Common myeloid progenitor, CD34-positive (primary cell): ENCODE data around the gene SIX1.

ENCODE experiments used
- CTCF ChIA-PET: fragments of 350-600 bp; sonication (Branson Sonifier 250); formaldehyde crosslinking; loops from one replicate; lab custom pipeline; 2021; ENCODE audit warnings: antibody characterized with exemption; lab: Charles Lee
- POLR2A ChIA-PET: fragments of 350-600 bp; sonication (Branson Sonifier 250); formaldehyde crosslinking; loops from one replicate; lab custom pipeline; 2021; ENCODE audit warnings: antibody characterized with exemption; lab: Charles Lee
- DNase-seq, 3 donors: peaks; one replicate each; pipeline versions ENCODE4 v3.0.0 to v3.0.0-alpha.2; 2013
- H3K27ac ChIP-seq, 2 experiments: 1 replicate in 1 of 2; 2 replicates in 1 of 2; pipeline ENCODE4 v1.7.0; 2013; ENCODE audit warnings: inconsistent platforms in 2 of 2, low read length in 2 of 2, mild to moderate bottlenecking in 2 of 2, low read depth in 1 of 2, moderate library complexity in 1 of 2; ENCODE audit not compliant: severe bottlenecking in 2 of 2, insufficient read depth in 1 of 2, poor library complexity in 1 of 2
- H3K27me3 ChIP-seq, 5 experiments: replicated peaks in 2 of 5; 1 replicate in 3 of 5; 2 replicates in 2 of 5; pipeline versions ENCODE4 v1.6.1 to v1.7.0; 2013; ENCODE audit warnings: low read length in 4 of 5, mild to moderate bottlenecking in 2 of 5, moderate library complexity in 2 of 5, inconsistent platforms in 1 of 5; ENCODE audit not compliant: insufficient read depth in 5 of 5, control insufficient read depth in 4 of 5
- H3K36me3 ChIP-seq, 4 experiments: 1 replicate in 2 of 4; 2 replicates in 2 of 4; pipeline versions ENCODE4 v1.6.1 to v1.7.0; 2013; ENCODE audit warnings: low read length in 3 of 4, control low read depth in 1 of 4, mild to moderate bottlenecking in 1 of 4; ENCODE audit not compliant: control insufficient read depth in 4 of 4, insufficient read depth in 4 of 4
- H3K4me1 ChIP-seq, 4 experiments: 1 replicate in 3 of 4; 2 replicates in 1 of 4; pipeline versions ENCODE4 v1.6.1 to v1.7.1; 2013; ENCODE audit warnings: low read length in 3 of 4, mild to moderate bottlenecking in 3 of 4, control low read depth in 1 of 4, inconsistent platforms in 1 of 4, moderate library complexity in 1 of 4; ENCODE audit not compliant: control insufficient read depth in 4 of 4, insufficient read depth in 4 of 4; ENCODE audit errors: control extremely low read depth in 1 of 4
- H3K4me3 ChIP-seq, 7 experiments: 1 replicate in 4 of 7; 2 replicates in 3 of 7; pipeline versions ENCODE4 v1.5.1 to v1.7.0; 2013; ENCODE audit warnings: mild to moderate bottlenecking in 7 of 7, low read length in 6 of 7, moderate library complexity in 6 of 7, inconsistent platforms in 2 of 7, low read depth in 2 of 7, control low read depth in 1 of 7; ENCODE audit not compliant: insufficient read depth in 4 of 7, control insufficient read depth in 1 of 7; ENCODE audit errors: extremely low read depth in 1 of 7
- H3K9me3 ChIP-seq, 5 experiments: 1 replicate in 4 of 5; 2 replicates in 1 of 5; pipeline versions ENCODE4 v1.6.1 to v1.7.1; 2013; ENCODE audit warnings: low read length in 4 of 5, mild to moderate bottlenecking in 2 of 5, inconsistent platforms in 1 of 5, low read depth in 1 of 5, moderate library complexity in 1 of 5; ENCODE audit not compliant: control insufficient read depth in 4 of 5, insufficient read depth in 2 of 5; ENCODE audit errors: control extremely low read depth in 1 of 5
- WGBS: methylation state at CpG from one replicate; pipeline ENCODE4 v1.1.5; 2013; ENCODE audit not compliant: insufficient coverage; 5-methylcytosine and 5-hydroxymethylcytosine counted together

Gene SIX1

GRCh38 chr14:60651086-60651795, 2.0 kb upstream of the SIX1 start:
- peak in 1 of 3 donors; percentile 12 for DNase-seq
- Histone ChIP-seq H3K36me3 (no peaks in the 10 kb centered on the region), H3K4me1 (peaks cover 0 to 30% (median 26%) of the 10 kb centered on the region in 4 experiments), H3K27me3 (peaks cover 35 to 100% (median 71%) of the 10 kb centered on the region in 5 experiments), H3K4me3 (no peak overlapping the region), H3K9me3 (peaks cover 0 to 2% (median 0%) of the 10 kb centered on the region in 5 experiments), H3K27ac (no peak overlapping the region)
- CTCF ChIA-PET, result interaction anchor here (1.0 kb wide), 1 partner anchor 8 kb away, joined by 3 read pairs; no protein-coding TSS in a partner anchor
- 10% methylated on average over 5 of the region's 5 CpGs for WGBS
- POLR2A ChIA-PET, result no interaction called here

GRCh38 chr14:60650373-60650961, 1.2 kb upstream of the SIX1 start:
- CTCF ChIA-PET, result interaction anchor here (1.0 to 1.3 kb wide), 2 partner anchors 8 to 11 kb away, joined by 3 to 5 read pairs; no protein-coding TSS in a partner anchor
- 8% methylated on average over 5 of the region's 11 CpGs for WGBS
- Histone ChIP-seq H3K27me3 (peaks cover 41 to 100% (median 71%) of the 10 kb centered on the region in 5 experiments), H3K4me3 (no peak overlapping the region), H3K27ac (no peak overlapping the region), H3K9me3 (peaks cover 0 to 2% (median 0%) of the 10 kb centered on the region in 5 experiments), H3K36me3 (no peaks in the 10 kb centered on the region), H3K4me1 (peaks cover 0 to 25% (median 24%) of the 10 kb centered on the region in 4 experiments)
- POLR2A ChIA-PET, result no interaction called here
- no peak for DNase-seq

GRCh38 chr14:60649875-60650372, 647 bp upstream of the SIX1 start:
- Histone ChIP-seq H3K36me3 (no peaks in the 10 kb centered on the region), H3K4me1 (peaks cover 0 to 22% (median 22%) of the 10 kb centered on the region in 4 experiments), H3K27ac (no peak overlapping the region), H3K4me3 (no peak overlapping the region), H3K27me3 (peaks cover 44 to 100% (median 73%) of the 10 kb centered on the region in 5 experiments), H3K9me3 (peaks cover 0 to 2% (median 0%) of the 10 kb centered on the region in 5 experiments)
- DNase-seq, result peak in 1 of 3 donors; percentile 22
- 10% methylated on average over 8 of the region's 15 CpGs for WGBS
- ChIA-PET POLR2A (no interaction called here), CTCF (interaction anchor here (1.3 kb wide), 1 partner anchor 10 kb away, joined by 5 read pairs; no protein-coding TSS in a partner anchor)

GRCh38 chr14:60648249-60648933, 886 bp downstream of the SIX1 start:
- Histone ChIP-seq H3K27me3 (peaks cover 42 to 100% (median 70%) of the 10 kb centered on the region in 5 experiments), H3K4me3 (peak overlapping the region in 2 of 7 experiments; percentile 23 to 52), H3K9me3 (peaks cover 0 to 2% (median 0%) of the 10 kb centered on the region in 5 experiments), H3K27ac (no peak overlapping the region), H3K4me1 (peaks cover 0 to 22% (median 22%) of the 10 kb centered on the region in 4 experiments), H3K36me3 (no peaks in the 10 kb centered on the region)
- peak in 1 of 3 donors; percentile 15 for DNase-seq
- WGBS, result 2% methylated on average over 53 of the region's 61 CpGs
- POLR2A ChIA-PET, result no interaction called here
- CTCF ChIA-PET, result interaction anchor here (0.9 kb wide), 1 partner anchor 604 kb away, joined by 4 read pairs; no protein-coding TSS in a partner anchor

GRCh38 chr14:60647837-60648248, 1.4 kb downstream of the SIX1 start:
- H3K27ac ChIP-seq, result no peak overlapping the region
- POLR2A ChIA-PET, result no interaction called here
- H3K4me1 ChIP-seq, result peaks cover 0 to 22% (median 22%) of the 10 kb centered on the region in 4 experiments
- H3K36me3 ChIP-seq, result no peaks in the 10 kb centered on the region
- peak in 1 of 3 donors; percentile 13 for DNase-seq
- H3K9me3 ChIP-seq, result peaks cover 0 to 2% (median 0%) of the 10 kb centered on the region in 5 experiments
- 20% methylated on average over 12 of the region's 21 CpGs for WGBS
- H3K27me3 ChIP-seq, result peaks cover 44 to 100% (median 69%) of the 10 kb centered on the region in 5 experiments
- H3K4me3 ChIP-seq, result no peak overlapping the region
- CTCF ChIA-PET, result interaction anchor here (0.9 kb wide), 1 partner anchor 604 kb away, joined by 4 read pairs; no protein-coding TSS in a partner anchor

GRCh38 chr14:60647081-60647836, 2.0 kb downstream of the SIX1 start:
- Histone ChIP-seq H3K4me1 (peaks cover 0 to 28% (median 25%) of the 10 kb centered on the region in 4 experiments), H3K27ac (no peak overlapping the region), H3K36me3 (no peaks in the 10 kb centered on the region), H3K4me3 (peak overlapping the region in 2 of 7 experiments; percentile 10 to 37), H3K9me3 (peaks cover 0 to 2% (median 0%) of the 10 kb centered on the region in 5 experiments), H3K27me3 (peaks cover 41 to 100% (median 65%) of the 10 kb centered on the region in 5 experiments)
- POLR2A ChIA-PET, result no interaction called here
- WGBS, result 5% methylated on average over 40 of the region's 43 CpGs
- peak in 1 of 3 donors; percentile 17 for DNase-seq
- CTCF ChIA-PET, result interaction anchor here (0.6 to 2.5 kb wide), 3 partner anchors 11 to 605 kb away, joined by 3 to 14 read pairs (median 4); no protein-coding TSS in a partner anchor
